Mesenchymal stem cell (in vitro differentiated cells and primary cell): ENCODE data around the gene PNLIPRP1.

Source experiments
- DNase-seq: peaks from one replicate; pipeline ENCODE4 v3.0.0-alpha.2; 2013
- H2AFZ ChIP-seq: one replicate; pipeline ENCODE4 v1.6.1; 2013; ENCODE audit warnings: low read depth, mild to moderate bottlenecking, control low read depth, inconsistent platforms, low read length, moderate library complexity
- H2AK5ac ChIP-seq: 2 replicates; pipeline ENCODE4 v1.6.1; 2013; ENCODE audit warnings: low read length, moderate library complexity, mild to moderate bottlenecking, inconsistent platforms; ENCODE audit not compliant: severe bottlenecking
- H2BK120ac ChIP-seq: one replicate; pipeline ENCODE4 v1.6.1; 2013; ENCODE audit warnings: low read depth, mild to moderate bottlenecking, inconsistent platforms, low read length, moderate library complexity
- H2BK12ac ChIP-seq, 2 experiments: one replicate each; pipeline ENCODE4 v1.6.1; 2013; ENCODE audit warnings: inconsistent platforms in 2 of 2, low read length in 2 of 2, mild to moderate bottlenecking in 2 of 2, moderate library complexity in 2 of 2, control low read depth in 1 of 2
- H2BK15ac ChIP-seq: one replicate; pipeline ENCODE4 v1.6.1; 2013; ENCODE audit warnings: mild to moderate bottlenecking, low read depth, inconsistent platforms; ENCODE audit not compliant: poor library complexity, severe bottlenecking
- H2BK5ac ChIP-seq: 2 replicates; pipeline ENCODE4 v1.6.1; 2013; ENCODE audit warnings: low read depth, mild to moderate bottlenecking, low read length, control low read depth, inconsistent platforms; ENCODE audit not compliant: poor library complexity, severe bottlenecking
- H3K14ac ChIP-seq, 2 experiments: one replicate each; pipeline ENCODE4 v1.6.1; 2013; ENCODE audit warnings: inconsistent platforms in 2 of 2, low read length in 2 of 2, control low read depth in 1 of 2, mild to moderate bottlenecking in 1 of 2, moderate library complexity in 1 of 2
- H3K18ac ChIP-seq, 2 experiments: one replicate each; pipeline ENCODE4 v1.6.1; 2013; ENCODE audit warnings: inconsistent platforms in 2 of 2, low read length in 2 of 2, control low read depth in 1 of 2, low read depth in 1 of 2, mild to moderate bottlenecking in 1 of 2
- H3K23ac ChIP-seq, 2 experiments: one replicate each; pipeline ENCODE4 v1.6.1; 2013; ENCODE audit warnings: inconsistent platforms in 2 of 2, low read length in 2 of 2, mild to moderate bottlenecking in 2 of 2, moderate library complexity in 2 of 2, control low read depth in 1 of 2
- H3K27ac ChIP-seq: 2 replicates; pipeline ENCODE4 v1.5.1; 2013; ENCODE audit warnings: mild to moderate bottlenecking, moderate library complexity, low read length, control low read depth, inconsistent platforms; ENCODE audit not compliant: poor library complexity, severe bottlenecking
- H3K27me3 ChIP-seq, 2 experiments: 2 replicates each; pipeline versions ENCODE4 v1.6.1 to v1.7.0; 2013; ENCODE audit warnings: low read length in 2 of 2, mild to moderate bottlenecking in 2 of 2, moderate library complexity in 2 of 2, control low read depth in 1 of 2, inconsistent platforms in 1 of 2; ENCODE audit not compliant: control insufficient read depth in 1 of 2, insufficient read depth in 1 of 2
- H3K36me3 ChIP-seq, 2 experiments: 2 replicates each; pipeline versions ENCODE4 v1.6.1 to v1.7.0; 2013; ENCODE audit warnings: low read length in 2 of 2, control low read depth in 1 of 2, inconsistent platforms in 1 of 2, low read depth in 1 of 2, mild to moderate bottlenecking in 1 of 2; ENCODE audit not compliant: insufficient read depth in 2 of 2, control insufficient read depth in 1 of 2
- H3K4ac ChIP-seq, 2 experiments: one replicate each; pipeline ENCODE4 v1.6.1; 2013; ENCODE audit warnings: inconsistent platforms in 2 of 2, low read length in 2 of 2, mild to moderate bottlenecking in 2 of 2, moderate library complexity in 2 of 2, control low read depth in 1 of 2, low read depth in 1 of 2
- H3K4me1 ChIP-seq: 2 replicates; pipeline ENCODE4 v1.6.1; 2013; ENCODE audit warnings: low read depth, low read length, control low read depth; ENCODE audit not compliant: control insufficient read depth, insufficient read depth
- H3K4me2 ChIP-seq: 2 replicates; pipeline ENCODE4 v1.6.1; 2013; ENCODE audit warnings: low read length, mild to moderate bottlenecking, inconsistent platforms; ENCODE audit not compliant: poor library complexity, severe bottlenecking
- H3K4me3 ChIP-seq, 2 experiments: 2 replicates each; pipeline versions ENCODE4 v1.5.1 to v1.7.0; 2013; ENCODE audit warnings: low read length in 2 of 2, mild to moderate bottlenecking in 2 of 2, control low read depth in 1 of 2, low read depth in 1 of 2; ENCODE audit not compliant: insufficient read depth in 1 of 2
- H3K79me1 ChIP-seq: replicated peaks from 2 replicates; pipeline ENCODE4 v1.6.1; 2013; ENCODE audit warnings: mild to moderate bottlenecking, control low read depth, low read length, inconsistent platforms; ENCODE audit not compliant: poor library complexity, severe bottlenecking
- H3K9ac ChIP-seq: 2 replicates; pipeline ENCODE4 v1.7.0; 2013; ENCODE audit warnings: mild to moderate bottlenecking, low read length, moderate library complexity
- H3K9me3 ChIP-seq: 2 replicates; pipeline ENCODE4 v1.7.0; 2013; ENCODE audit warnings: mild to moderate bottlenecking, low read length; ENCODE audit not compliant: control insufficient read depth
- H4K8ac ChIP-seq: one replicate; pipeline ENCODE4 v1.6.1; 2013; ENCODE audit warnings: inconsistent platforms, mild to moderate bottlenecking, low read length, moderate library complexity
- H4K91ac ChIP-seq: one replicate; pipeline ENCODE4 v1.6.1; 2013; ENCODE audit warnings: mild to moderate bottlenecking, low read length, inconsistent platforms
- WGBS: methylation state at CpG from one replicate; pipeline ENCODE4 v1.1.7; 2013; ENCODE audit warnings: mixed read lengths; 5-methylcytosine and 5-hydroxymethylcytosine counted together

PNLIPRP1 gene

GRCh38 chr10:116620423-116621400 is 30.0 kb downstream of the PNLIPRP1 start, which contains the start of gene PNLIPRP2:
PNLIPRP2 (plus strand) TSS chr10:116620953.
- Histone ChIP-seq H3K18ac (no peak within 1 kb of the TSS), H2BK15ac (no peak within 1 kb of the TSS), H3K9me3 (no peaks in the 10 kb centered on the region), H3K23ac (no peak within 1 kb of the TSS), H2AFZ (no peak within 1 kb of the TSS), H3K27ac (no peak within 1 kb of the TSS), H3K14ac (no peak within 1 kb of the TSS), H2BK12ac (no peak within 1 kb of the TSS), H4K8ac (no peak within 1 kb of the TSS), H2BK5ac (no peak within 1 kb of the TSS), H3K4me1 (no peaks in the 10 kb centered on the region), H3K27me3 (peaks cover 21 to 27% of the 10 kb centered on the region in 2 experiments), H4K91ac (no peak within 1 kb of the TSS), H3K4me2 (no peak within 1 kb of the TSS), H3K36me3 (no peaks in the 10 kb centered on the region), H3K4me3 (no peak within 1 kb of the TSS), H3K4ac (no peak within 1 kb of the TSS), H3K79me1 (no peaks in the 10 kb centered on the region), H2BK120ac (no peak within 1 kb of the TSS), H2AK5ac (no peak within 1 kb of the TSS), H3K9ac (no peak within 1 kb of the TSS)
- no peak for DNase-seq
- 85% methylated on average over 19 of the region's 20 CpGs for WGBS

GRCh38 chr10:116621476-116621875 is 30.7 kb downstream of the PNLIPRP1 start:
- Histone ChIP-seq H3K4me1 (no peaks in the 10 kb centered on the region), H3K4me2 (no peak overlapping the region), H4K91ac (no peak overlapping the region), H3K27ac (no peak overlapping the region), H3K36me3 (no peaks in the 10 kb centered on the region), H3K9me3 (no peaks in the 10 kb centered on the region), H2BK12ac (no peak overlapping the region), H3K14ac (no peak overlapping the region), H3K79me1 (no peaks in the 10 kb centered on the region), H3K4ac (no peak overlapping the region), H3K9ac (no peak overlapping the region), H3K23ac (no peak overlapping the region), H2AFZ (no peak overlapping the region), H2BK15ac (no peak overlapping the region), H2BK5ac (no peak overlapping the region), H4K8ac (no peak overlapping the region), H2AK5ac (no peak overlapping the region), H3K4me3 (no peak overlapping the region), H3K18ac (no peak overlapping the region), H2BK120ac (no peak overlapping the region), H3K27me3 (peaks cover 26 to 35% of the 10 kb centered on the region in 2 experiments)
- no peak for DNase-seq
- 78% methylated on average over 8 of the region's 8 CpGs for WGBS

GRCh38 chr10:116621934-116622655 is 31.3 kb downstream of the PNLIPRP1 start:
- Histone ChIP-seq H2BK120ac (no peak overlapping the region), H2BK15ac (no peak overlapping the region), H2BK5ac (no peak overlapping the region), H3K9me3 (no peaks in the 10 kb centered on the region), H3K4me3 (no peak overlapping the region), H3K27ac (no peak overlapping the region), H3K36me3 (no peaks in the 10 kb centered on the region), H3K9ac (no peak overlapping the region), H3K4me1 (peaks cover under 1% of the 10 kb centered on the region), H2AK5ac (no peak overlapping the region), H2AFZ (no peak overlapping the region), H3K14ac (no peak overlapping the region), H3K18ac (no peak overlapping the region), H4K8ac (no peak overlapping the region), H3K23ac (no peak overlapping the region), H4K91ac (no peak overlapping the region), H2BK12ac (no peak overlapping the region), H3K4ac (no peak overlapping the region), H3K27me3 (peaks cover 27 to 41% of the 10 kb centered on the region in 2 experiments), H3K4me2 (no peak overlapping the region), H3K79me1 (no peaks in the 10 kb centered on the region)
- 77% methylated on average over 11 of the region's 11 CpGs for WGBS
- DNase-seq, result no peak

GRCh38 chr10:116625845-116626244 is 35.1 kb downstream of the PNLIPRP1 start:
- Histone ChIP-seq H2BK15ac (no peak overlapping the region), H3K9me3 (no peaks in the 10 kb centered on the region), H2AK5ac (no peak overlapping the region), H2BK120ac (no peak overlapping the region), H3K27ac (no peak overlapping the region), H3K9ac (no peak overlapping the region), H3K4ac (no peak overlapping the region), H3K36me3 (peaks cover 0 to 2% of the 10 kb centered on the region in 2 experiments), H3K4me1 (peaks cover 7% of the 10 kb centered on the region), H2AFZ (no peak overlapping the region), H3K27me3 (peaks cover 46 to 54% of the 10 kb centered on the region in 2 experiments), H3K4me2 (no peak overlapping the region), H3K4me3 (no peak overlapping the region), H4K91ac (no peak overlapping the region), H3K14ac (no peak overlapping the region), H3K23ac (no peak overlapping the region), H3K18ac (no peak overlapping the region), H3K79me1 (no peaks in the 10 kb centered on the region), H2BK12ac (no peak overlapping the region), H2BK5ac (no peak overlapping the region), H4K8ac (no peak overlapping the region)
- 82% methylated on average over 7 of the region's 7 CpGs for WGBS
- no peak for DNase-seq
